Measurements from ENCODE around the gene SLC44A1. TPM values are rescaled to one million over a fixed set of nuclear protein-coding genes. Genes with fewer than 3 reads are reported as not detected.

SLC44A1 gene
- total and polyA plus RNA-seq, 2 donors = 11.6 to 13.8 TPM

GRCh38 chr9:105284463-105284862 is 40.0 kb downstream of the SLC44A1 start:
- 89% methylated on average over 2 of the region's 2 CpGs for WGBS
- peaks cover 0 to 4% of the 10 kb centered on the region in 2 donors for H3K4me1 ChIP-seq (ENCODE audit: control insufficient read depth in 2 of 2, insufficient read depth in 2 of 2, low read length in 2 of 2)
- no peaks in the 10 kb centered on the region for H3K36me3 ChIP-seq (ENCODE audit: control insufficient read depth in 2 of 2, insufficient read depth in 2 of 2, low read length in 1 of 2)
- H3K4me3 ChIP-seq (ENCODE audit: low read length in 2 of 2) = no peak overlapping the region
- H3K27me3 ChIP-seq (ENCODE audit: control insufficient read depth in 2 of 2, insufficient read depth in 1 of 2, low read length in 1 of 2) = no peaks in the 10 kb centered on the region
- no peak for DNase-seq (ENCODE audit: low read depth in 6 of 9, low spot score in 9 of 9)
- no peak overlapping the region for H3K27ac ChIP-seq (ENCODE audit: low read depth in 1 of 2, low read length in 1 of 2)
- H3K9me3 ChIP-seq (ENCODE audit: control insufficient read depth in 2 of 2, insufficient read depth in 1 of 2, low read length in 1 of 2) = no peaks in the 10 kb centered on the region

- no peak overlapping the region for H3K27ac ChIP-seq (ENCODE audit: low read depth in 1 of 2, low read length in 1 of 2)
- DNase-seq (ENCODE audit: low read depth in 6 of 9, low spot score in 9 of 9) = no peak
- H3K4me1 ChIP-seq (ENCODE audit: control insufficient read depth in 2 of 2, insufficient read depth in 2 of 2, low read length in 2 of 2) = peaks cover 0 to 4% of the 10 kb centered on the region in 2 donors
- H3K9me3 ChIP-seq (ENCODE audit: control insufficient read depth in 2 of 2, insufficient read depth in 1 of 2, low read length in 1 of 2) = no peaks in the 10 kb centered on the region
- WGBS = 97% methylated on average over 4 of the region's 4 CpGs
- H3K36me3 ChIP-seq (ENCODE audit: control insufficient read depth in 2 of 2, insufficient read depth in 2 of 2, low read length in 1 of 2) = no peaks in the 10 kb centered on the region
- no peaks in the 10 kb centered on the region for H3K27me3 ChIP-seq (ENCODE audit: control insufficient read depth in 2 of 2, insufficient read depth in 1 of 2, low read length in 1 of 2)
- H3K4me3 ChIP-seq (ENCODE audit: low read length in 2 of 2) = no peak overlapping the region
These were observed 41.6 kb downstream of the SLC44A1 start for GRCh38 chr9:105286098-105286497.

- H3K36me3 ChIP-seq (ENCODE audit: control insufficient read depth in 2 of 2, insufficient read depth in 2 of 2, low read length in 1 of 2) = no peaks in the 10 kb centered on the region
- H3K27me3 ChIP-seq (ENCODE audit: control insufficient read depth in 2 of 2, insufficient read depth in 1 of 2, low read length in 1 of 2) = no peaks in the 10 kb centered on the region
- over 99% methylated on average over 3 of the region's 3 CpGs for WGBS
- no peak overlapping the region for H3K4me3 ChIP-seq (ENCODE audit: low read length in 2 of 2)
- H3K9me3 ChIP-seq (ENCODE audit: control insufficient read depth in 2 of 2, insufficient read depth in 1 of 2, low read length in 1 of 2) = no peaks in the 10 kb centered on the region
- H3K27ac ChIP-seq (ENCODE audit: low read depth in 1 of 2, low read length in 1 of 2) = no peak overlapping the region
- H3K4me1 ChIP-seq (ENCODE audit: control insufficient read depth in 2 of 2, insufficient read depth in 2 of 2, low read length in 2 of 2) = no peaks in the 10 kb centered on the region
- DNase-seq (ENCODE audit: low read depth in 6 of 9, low spot score in 9 of 9) = no peak
These were observed 44.9 kb downstream of the SLC44A1 start for GRCh38 chr9:105289305-105289704.

- H3K4me3 ChIP-seq (ENCODE audit: low read length in 2 of 2) = no peak overlapping the region
- no peaks in the 10 kb centered on the region for H3K4me1 ChIP-seq (ENCODE audit: control insufficient read depth in 2 of 2, insufficient read depth in 2 of 2, low read length in 2 of 2)
- 90% methylated on average over 1 of the region's 1 CpG for WGBS
- no peaks in the 10 kb centered on the region for H3K27me3 ChIP-seq (ENCODE audit: control insufficient read depth in 2 of 2, insufficient read depth in 1 of 2, low read length in 1 of 2)
- no peak overlapping the region for H3K27ac ChIP-seq (ENCODE audit: low read depth in 1 of 2, low read length in 1 of 2)
- H3K9me3 ChIP-seq (ENCODE audit: control insufficient read depth in 2 of 2, insufficient read depth in 1 of 2, low read length in 1 of 2) = no peaks in the 10 kb centered on the region
- no peaks in the 10 kb centered on the region for H3K36me3 ChIP-seq (ENCODE audit: control insufficient read depth in 2 of 2, insufficient read depth in 2 of 2, low read length in 1 of 2)
- DNase-seq (ENCODE audit: low read depth in 6 of 9, low spot score in 9 of 9) = no peak
These were observed 46.0 kb downstream of the SLC44A1 start for GRCh38 chr9:105290418-105290817.

GRCh38 chr9:105290954-105291353 is 46.5 kb downstream of the SLC44A1 start:
- 97% methylated on average over 1 of the region's 1 CpG for WGBS

GRCh38 chr9:105291422-105291859 is 47.0 kb downstream of the SLC44A1 start:
- H3K27ac ChIP-seq (ENCODE audit: low read depth in 1 of 2, low read length in 1 of 2) = no peak overlapping the region
- H3K9me3 ChIP-seq (ENCODE audit: control insufficient read depth in 2 of 2, insufficient read depth in 1 of 2, low read length in 1 of 2) = no peaks in the 10 kb centered on the region
- 83% methylated on average over 1 of the region's 1 CpG for WGBS
- no peaks in the 10 kb centered on the region for H3K27me3 ChIP-seq (ENCODE audit: control insufficient read depth in 2 of 2, insufficient read depth in 1 of 2, low read length in 1 of 2)
- no peak overlapping the region for H3K4me3 ChIP-seq (ENCODE audit: low read length in 2 of 2)
- H3K36me3 ChIP-seq (ENCODE audit: control insufficient read depth in 2 of 2, insufficient read depth in 2 of 2, low read length in 1 of 2) = no peaks in the 10 kb centered on the region
- no peak for DNase-seq (ENCODE audit: low read depth in 6 of 9, low spot score in 9 of 9)
- no peaks in the 10 kb centered on the region for H3K4me1 ChIP-seq (ENCODE audit: control insufficient read depth in 2 of 2, insufficient read depth in 2 of 2, low read length in 2 of 2)

More at GRCh38 chr9:105290954-105291353, 46.5 kb downstream of the SLC44A1 start:
- Histone ChIP-seq H3K27ac (ENCODE audit: low read depth in 1 of 2, low read length in 1 of 2) (no peak overlapping the region), H3K36me3 (ENCODE audit: control insufficient read depth in 2 of 2, insufficient read depth in 2 of 2, low read length in 1 of 2) (no peaks in the 10 kb centered on the region), H3K9me3 (ENCODE audit: control insufficient read depth in 2 of 2, insufficient read depth in 1 of 2, low read length in 1 of 2) (no peaks in the 10 kb centered on the region), H3K4me3 (ENCODE audit: low read length in 2 of 2) (no peak overlapping the region), H3K4me1 (ENCODE audit: control insufficient read depth in 2 of 2, insufficient read depth in 2 of 2, low read length in 2 of 2) (no peaks in the 10 kb centered on the region), H3K27me3 (ENCODE audit: control insufficient read depth in 2 of 2, insufficient read depth in 1 of 2, low read length in 1 of 2) (no peaks in the 10 kb centered on the region)
- DNase-seq (ENCODE audit: low read depth in 6 of 9, low spot score in 9 of 9) = no peak

GRCh38 chr9:105291938-105292337 is 47.5 kb downstream of the SLC44A1 start:
- no peaks in the 10 kb centered on the region for H3K9me3 ChIP-seq (ENCODE audit: control insufficient read depth in 2 of 2, insufficient read depth in 1 of 2, low read length in 1 of 2)
- H3K36me3 ChIP-seq (ENCODE audit: control insufficient read depth in 2 of 2, insufficient read depth in 2 of 2, low read length in 1 of 2) = no peaks in the 10 kb centered on the region
- 95% methylated on average over 2 of the region's 2 CpGs for WGBS
- no peaks in the 10 kb centered on the region for H3K4me1 ChIP-seq (ENCODE audit: control insufficient read depth in 2 of 2, insufficient read depth in 2 of 2, low read length in 2 of 2)
- H3K27ac ChIP-seq (ENCODE audit: low read depth in 1 of 2, low read length in 1 of 2) = no peak overlapping the region
- no peaks in the 10 kb centered on the region for H3K27me3 ChIP-seq (ENCODE audit: control insufficient read depth in 2 of 2, insufficient read depth in 1 of 2, low read length in 1 of 2)
- no peak overlapping the region for H3K4me3 ChIP-seq (ENCODE audit: low read length in 2 of 2)
- no peak for DNase-seq (ENCODE audit: low read depth in 6 of 9, low spot score in 9 of 9)

GRCh38 chr9:105293408-105293807 is 49.0 kb downstream of the SLC44A1 start:
- DNase-seq (ENCODE audit: low read depth in 6 of 9, low spot score in 9 of 9) = no peak

GRCh38 chr9:105295201-105295550 is 50.7 kb downstream of the SLC44A1 start:
- Histone ChIP-seq H3K9me3 (ENCODE audit: control insufficient read depth in 2 of 2, insufficient read depth in 1 of 2, low read length in 1 of 2) (no peaks in the 10 kb centered on the region), H3K27me3 (ENCODE audit: control insufficient read depth in 2 of 2, insufficient read depth in 1 of 2, low read length in 1 of 2) (no peaks in the 10 kb centered on the region), H3K4me1 (ENCODE audit: control insufficient read depth in 2 of 2, insufficient read depth in 2 of 2, low read length in 2 of 2) (no peaks in the 10 kb centered on the region), H3K36me3 (ENCODE audit: control insufficient read depth in 2 of 2, insufficient read depth in 2 of 2, low read length in 1 of 2) (peaks cover 0 to 13% of the 10 kb centered on the region in 2 donors), H3K27ac (ENCODE audit: low read depth in 1 of 2, low read length in 1 of 2) (no peak overlapping the region), H3K4me3 (ENCODE audit: low read length in 2 of 2) (no peak overlapping the region)
- no peak for DNase-seq (ENCODE audit: low read depth in 6 of 9, low spot score in 9 of 9)
- WGBS = 96% methylated on average over 2 of the region's 2 CpGs

More at GRCh38 chr9:105293408-105293807, 49.0 kb downstream of the SLC44A1 start:
- no peaks in the 10 kb centered on the region for H3K27me3 ChIP-seq (ENCODE audit: control insufficient read depth in 2 of 2, insufficient read depth in 1 of 2, low read length in 1 of 2)
- H3K36me3 ChIP-seq (ENCODE audit: control insufficient read depth in 2 of 2, insufficient read depth in 2 of 2, low read length in 1 of 2) = no peaks in the 10 kb centered on the region
- no peaks in the 10 kb centered on the region for H3K4me1 ChIP-seq (ENCODE audit: control insufficient read depth in 2 of 2, insufficient read depth in 2 of 2, low read length in 2 of 2)
- H3K9me3 ChIP-seq (ENCODE audit: control insufficient read depth in 2 of 2, insufficient read depth in 1 of 2, low read length in 1 of 2) = no peaks in the 10 kb centered on the region
- H3K27ac ChIP-seq (ENCODE audit: low read depth in 1 of 2, low read length in 1 of 2) = no peak overlapping the region
- 96% methylated on average over 3 of the region's 3 CpGs for WGBS
- H3K4me3 ChIP-seq (ENCODE audit: low read length in 2 of 2) = no peak overlapping the region

GRCh38 chr9:105295986-105296385 is 51.5 kb downstream of the SLC44A1 start:
- no peaks in the 10 kb centered on the region for H3K9me3 ChIP-seq (ENCODE audit: control insufficient read depth in 2 of 2, insufficient read depth in 1 of 2, low read length in 1 of 2)
- H3K27ac ChIP-seq (ENCODE audit: low read depth in 1 of 2, low read length in 1 of 2) = no peak overlapping the region
- H3K4me3 ChIP-seq (ENCODE audit: low read length in 2 of 2) = no peak overlapping the region
- H3K27me3 ChIP-seq (ENCODE audit: control insufficient read depth in 2 of 2, insufficient read depth in 1 of 2, low read length in 1 of 2) = no peaks in the 10 kb centered on the region
- WGBS = 87% methylated on average over 4 of the region's 4 CpGs
- H3K4me1 ChIP-seq (ENCODE audit: control insufficient read depth in 2 of 2, insufficient read depth in 2 of 2, low read length in 2 of 2) = no peaks in the 10 kb centered on the region
- peaks cover 0 to 13% of the 10 kb centered on the region in 2 donors for H3K36me3 ChIP-seq (ENCODE audit: control insufficient read depth in 2 of 2, insufficient read depth in 2 of 2, low read length in 1 of 2)
- DNase-seq (ENCODE audit: low read depth in 6 of 9, low spot score in 9 of 9) = no peak

Data from thymus (tissue), 11 donors.